NCI-H2107 treated with DMSO at 0.1 percent for 48 hours (cell line): Measurements from ENCODE around the gene SULT2B1.
A peak's percentile ranks its signal among the peaks of the same experiment; 100 is the strongest.

Experiments used
- DNase-seq: peaks from one replicate; lab custom pipeline; 2025; ENCODE audit not compliant: unreplicated experiment; lab: John Stamatoyannopoulos, UW

SULT2B1 gene

GRCh38 chr19:48633148-48634035 is 81.4 kb downstream of the SULT2B1 start:
- no peak for DNase-seq

- no peak for DNase-seq
Observed at GRCh38 chr19:48634036-48634342, 82.0 kb downstream of the SULT2B1 start.

GRCh38 chr19:48634424-48635262 is 82.7 kb downstream of the SULT2B1 start:
- peak; percentile 86 for DNase-seq

- peak; percentile 14 for DNase-seq
Observed at GRCh38 chr19:48635263-48635965, 83.4 kb downstream of the SULT2B1 start.

GRCh38 chr19:48635966-48636858 is 84.2 kb downstream of the SULT2B1 start:
- no peak for DNase-seq

GRCh38 chr19:48636859-48637448 is 85.0 kb downstream of the SULT2B1 start, which contains the start of gene DBP:
TSS of gene DBP (minus strand) at chr19:48637379. CDS start at chr19:48636994, 385 bp downstream.
- DNase-seq, result peak; percentile 39

- peak; percentile 99 for DNase-seq
Observed at GRCh38 chr19:48637449-48637947, 85.5 kb downstream of the SULT2B1 start.

GRCh38 chr19:48637948-48638830 is 86.2 kb downstream of the SULT2B1 start:
- peak; percentile 85 for DNase-seq

- DNase-seq, result no peak
Observed at GRCh38 chr19:48638831-48639381, 86.9 kb downstream of the SULT2B1 start.

GRCh38 chr19:48639483-48640375 is 87.8 kb downstream of the SULT2B1 start:
- DNase-seq, result no peak

GRCh38 chr19:48641850-48642249 is 89.9 kb downstream of the SULT2B1 start:
- DNase-seq, result no peak

- no peak for DNase-seq
Observed at GRCh38 chr19:48642862-48643261, 90.9 kb downstream of the SULT2B1 start.

- no peak for DNase-seq
Observed at GRCh38 chr19:48644355-48644754, 92.4 kb downstream of the SULT2B1 start.

GRCh38 chr19:48644839-48645619 is 93.1 kb downstream of the SULT2B1 start:
- DNase-seq, result peak; percentile 53

GRCh38 chr19:48645620-48646000 is 93.6 kb downstream of the SULT2B1 start:
- no peak for DNase-seq

- DNase-seq, result peak; percentile 74
Observed at GRCh38 chr19:48646001-48646721, 94.2 kb downstream of the SULT2B1 start, which contains the start of gene CA11. TSS of gene CA11 (minus strand) at chr19:48646187. CDS start at chr19:48645632, 555 bp downstream.
